HG02884 (cell line): ENCODE results near the gene TNS1.

Experiments used
- ATAC-seq: cut with Tn5 transposase; IDR thresholded peaks from one replicate; pipeline ENCODE4 v1.9.1; 2021; ENCODE audit warnings: mild to moderate bottlenecking, moderate library complexity; ENCODE audit not compliant: unreplicated experiment

Gene TNS1

DNA sequence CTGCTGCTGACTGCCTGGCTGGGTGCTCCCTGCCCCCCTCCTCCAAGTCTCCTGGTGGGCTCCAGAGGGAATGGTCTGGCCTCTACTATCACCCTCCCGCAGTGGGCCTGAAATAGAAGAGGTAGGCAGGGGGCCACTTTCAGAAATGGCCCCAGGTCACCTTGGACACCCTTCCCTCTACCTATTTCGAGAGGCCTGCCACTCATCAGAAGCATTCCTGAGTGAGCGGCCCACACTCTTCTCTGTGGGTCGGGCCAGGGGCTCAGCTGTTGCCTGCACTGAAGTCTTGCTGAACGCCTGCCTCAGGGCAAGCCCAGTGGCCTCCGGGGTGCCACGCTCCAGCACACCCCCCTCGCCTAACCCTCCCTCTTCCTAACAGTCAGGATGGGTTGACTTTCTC lies 124.9 kb downstream of the TNS1 start:
- ATAC-seq: no peak

DNA sequence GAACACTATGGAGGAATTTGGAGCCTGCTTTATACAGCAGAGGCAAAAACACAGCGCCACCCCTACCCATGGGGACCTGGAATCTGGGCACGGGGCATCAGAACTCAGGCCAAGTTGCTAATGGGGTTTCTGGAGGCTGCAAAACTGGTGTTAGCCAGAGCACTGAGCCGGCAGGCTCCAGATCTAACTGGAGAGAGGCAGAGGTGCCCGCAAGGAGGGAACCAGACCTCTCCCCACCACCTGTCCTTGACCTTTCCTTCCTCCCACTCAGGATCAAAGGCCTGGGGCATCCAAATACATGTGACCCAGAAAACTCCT lies 126.6 kb downstream of the TNS1 start:
- ATAC-seq: no peak

DNA sequence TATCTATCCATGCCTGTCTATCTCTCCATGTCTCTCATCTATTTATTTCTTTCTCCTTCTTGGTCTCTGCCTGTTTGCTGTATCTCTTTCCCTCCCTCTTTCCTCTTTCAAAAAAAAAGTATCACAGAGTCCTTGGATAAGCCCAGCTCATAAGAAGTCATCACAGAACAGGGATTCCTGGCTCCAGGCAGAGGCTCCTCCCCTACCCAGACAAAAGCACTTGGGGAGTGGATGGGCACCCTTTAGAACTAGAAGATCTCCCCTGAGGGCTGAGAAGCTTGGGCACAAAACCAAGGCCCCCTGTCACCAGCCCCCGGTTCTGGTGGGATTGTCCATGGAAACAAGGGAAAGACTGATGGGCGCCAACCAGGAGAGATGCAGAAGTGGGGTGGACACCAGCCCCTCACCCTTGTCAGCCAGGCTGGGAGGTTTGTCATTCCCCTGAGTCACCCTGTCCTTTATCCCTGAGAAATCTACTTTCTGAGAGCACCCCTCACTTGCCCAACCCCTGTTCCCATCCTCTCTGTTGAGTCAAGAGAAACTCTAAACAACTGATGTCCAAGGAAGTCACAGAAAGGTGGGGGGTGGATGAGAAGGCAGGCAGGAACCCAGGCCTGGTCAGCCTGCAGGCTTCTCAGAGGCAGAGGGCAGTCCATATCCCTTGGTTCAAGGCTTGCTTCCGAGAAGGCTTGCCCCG lies 127.1 kb downstream of the TNS1 start:
- no peak for ATAC-seq

DNA sequence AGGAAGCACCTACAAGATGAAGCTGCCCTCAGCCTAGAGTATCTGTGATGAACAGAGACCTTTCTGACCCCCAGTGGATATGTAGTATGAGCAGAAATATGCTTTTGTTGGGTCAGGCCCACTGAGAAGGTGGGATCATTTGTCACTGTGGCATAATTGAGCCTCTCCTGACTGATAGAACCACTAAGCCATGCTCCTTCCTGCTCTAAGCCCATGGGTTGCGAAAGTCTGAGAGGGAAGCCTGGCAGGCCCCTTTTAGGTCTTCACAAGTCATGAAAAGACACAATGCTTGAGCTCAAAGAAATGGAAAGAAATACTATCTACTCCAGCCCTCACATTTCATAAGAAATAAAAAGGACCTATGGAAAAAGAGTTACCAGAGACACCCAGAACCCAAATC lies 127.7 kb downstream of the TNS1 start:
- no peak for ATAC-seq

DNA sequence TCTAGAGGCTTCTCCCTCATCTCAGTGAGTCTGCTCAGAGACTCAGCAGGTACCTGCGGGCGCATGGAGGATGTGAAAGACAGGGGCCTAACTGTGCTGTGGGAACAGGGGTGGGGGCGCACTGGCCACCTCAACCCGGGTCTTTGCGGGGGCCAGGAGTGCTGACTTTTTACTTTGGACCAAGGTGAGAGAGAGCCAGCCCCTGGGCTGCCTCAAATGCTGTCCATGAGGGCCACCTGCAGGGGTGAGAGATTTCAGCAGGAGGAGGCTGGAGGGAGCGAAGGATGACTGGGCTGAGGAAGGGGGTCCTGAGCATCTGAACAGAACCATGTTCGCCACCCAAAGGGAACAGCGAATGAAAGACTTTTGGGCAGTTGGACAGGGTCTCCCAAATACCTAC lies 129.4 kb downstream of the TNS1 start:
- ATAC-seq: no peak

DNA sequence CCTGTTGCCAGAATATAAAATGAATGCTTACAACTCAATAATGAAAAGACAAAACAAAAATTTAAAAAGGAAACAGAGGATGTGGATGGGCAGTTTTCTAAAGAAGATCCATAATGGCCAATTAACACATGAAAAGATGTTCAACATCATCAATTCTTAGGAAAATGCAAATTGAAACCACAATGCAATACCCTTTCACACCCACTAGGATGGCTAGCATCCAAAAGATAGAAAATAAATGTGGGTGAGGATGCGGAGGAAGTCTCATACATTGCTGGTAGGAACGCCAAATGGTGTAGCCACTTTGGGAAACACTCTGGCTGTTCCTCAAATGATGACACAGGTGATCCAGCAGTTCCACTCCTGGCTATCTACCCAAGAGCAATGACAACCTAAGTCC lies 130.5 kb downstream of the TNS1 start:
- ATAC-seq: no peak

DNA sequence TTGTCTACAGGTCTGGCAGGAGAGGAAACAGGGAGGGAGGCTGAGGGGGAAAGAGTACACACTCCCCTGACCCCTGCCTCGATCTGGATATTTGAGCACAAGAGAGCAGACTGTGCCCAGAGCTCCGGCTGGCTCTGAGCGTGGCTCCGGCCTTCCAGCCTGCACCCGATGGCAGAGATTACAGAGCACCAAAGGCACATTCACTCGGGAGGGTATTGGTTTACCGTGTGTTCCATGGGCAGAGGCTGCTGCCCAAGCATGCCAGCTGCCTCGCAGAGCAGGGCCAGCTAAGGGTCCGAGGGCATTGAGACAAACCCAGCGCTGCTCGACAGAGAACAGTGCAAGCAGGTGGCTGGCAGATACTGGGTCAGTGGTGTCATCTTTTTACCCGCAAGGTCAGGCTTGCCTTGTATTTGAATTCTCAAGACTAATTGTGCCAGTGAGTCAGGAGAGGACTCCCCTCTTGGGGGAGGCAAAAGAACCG lies 132.2 kb downstream of the TNS1 start:
- ATAC-seq: no peak

DNA sequence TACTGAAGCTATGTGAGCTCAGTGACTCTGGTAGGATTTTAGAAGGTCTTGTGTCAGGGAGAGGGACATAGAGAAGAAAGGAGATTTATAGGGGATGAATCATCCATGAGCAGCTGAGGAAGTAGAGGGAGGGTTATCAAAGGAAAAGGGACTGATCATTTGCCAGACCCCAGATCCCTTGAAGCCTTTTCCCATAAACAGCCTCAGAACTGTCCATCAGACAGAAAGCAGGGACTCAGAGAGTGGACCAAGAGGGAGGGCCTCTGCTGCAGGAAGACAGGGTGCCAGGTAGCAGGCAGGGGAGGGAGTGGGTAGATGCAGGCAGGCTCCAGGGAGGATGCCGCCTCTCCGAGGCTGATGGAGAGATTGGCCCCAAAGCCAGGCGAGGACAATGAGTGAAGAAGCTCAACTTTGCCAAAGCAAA lies 133.9 kb downstream of the TNS1 start:
- ATAC-seq: no peak

DNA sequence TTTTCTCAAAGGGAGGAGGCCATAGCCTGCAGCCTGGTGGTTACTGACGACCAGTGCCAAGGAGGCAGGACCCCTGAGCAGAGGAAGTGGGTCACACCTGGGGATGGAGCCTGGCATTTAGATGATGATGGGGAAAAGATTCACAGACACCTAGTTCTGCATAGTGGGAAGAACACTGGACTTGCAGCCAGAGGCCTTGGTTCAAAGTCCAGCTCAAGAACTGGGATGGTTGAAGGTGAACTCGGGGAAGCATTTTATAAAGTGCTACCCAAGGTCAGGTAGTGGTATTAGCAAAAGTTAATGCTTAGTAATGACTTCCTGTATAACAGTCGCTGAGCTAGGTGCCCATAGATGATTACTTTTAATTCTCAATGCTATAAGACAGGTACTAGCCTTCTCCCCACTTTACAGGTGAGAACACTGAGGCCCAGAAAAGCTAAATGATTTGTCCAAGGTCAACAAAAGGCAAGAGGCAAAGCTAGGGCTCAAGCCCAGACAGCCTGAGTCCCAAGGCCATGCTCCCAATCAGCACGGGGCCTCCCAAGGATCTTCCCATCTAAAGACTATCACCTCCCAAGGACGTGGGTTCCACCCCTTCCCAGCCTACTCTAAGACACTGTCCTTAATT lies 134.4 kb downstream of the TNS1 start:
- ATAC-seq: no peak

DNA sequence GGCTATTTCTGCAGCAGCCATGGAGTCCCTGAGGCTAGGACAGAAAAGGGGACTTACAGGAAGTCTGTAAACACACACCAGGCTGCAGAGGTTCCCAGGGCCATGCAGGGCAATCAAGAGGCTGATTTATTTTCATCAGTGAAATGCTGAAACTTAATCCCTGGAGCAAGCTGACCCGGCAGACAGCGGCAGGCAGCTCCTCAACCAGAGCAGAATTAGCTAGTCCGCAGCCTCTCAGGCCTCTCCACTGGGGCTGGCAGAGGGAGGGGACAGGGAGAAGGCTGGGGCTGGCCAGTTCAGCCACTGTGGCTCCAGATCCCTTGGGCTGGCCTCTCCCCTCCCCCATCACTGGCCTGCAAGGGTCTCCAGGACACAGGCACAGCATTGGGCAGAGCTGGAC lies 136.3 kb downstream of the TNS1 start:
- ATAC-seq: no peak

DNA sequence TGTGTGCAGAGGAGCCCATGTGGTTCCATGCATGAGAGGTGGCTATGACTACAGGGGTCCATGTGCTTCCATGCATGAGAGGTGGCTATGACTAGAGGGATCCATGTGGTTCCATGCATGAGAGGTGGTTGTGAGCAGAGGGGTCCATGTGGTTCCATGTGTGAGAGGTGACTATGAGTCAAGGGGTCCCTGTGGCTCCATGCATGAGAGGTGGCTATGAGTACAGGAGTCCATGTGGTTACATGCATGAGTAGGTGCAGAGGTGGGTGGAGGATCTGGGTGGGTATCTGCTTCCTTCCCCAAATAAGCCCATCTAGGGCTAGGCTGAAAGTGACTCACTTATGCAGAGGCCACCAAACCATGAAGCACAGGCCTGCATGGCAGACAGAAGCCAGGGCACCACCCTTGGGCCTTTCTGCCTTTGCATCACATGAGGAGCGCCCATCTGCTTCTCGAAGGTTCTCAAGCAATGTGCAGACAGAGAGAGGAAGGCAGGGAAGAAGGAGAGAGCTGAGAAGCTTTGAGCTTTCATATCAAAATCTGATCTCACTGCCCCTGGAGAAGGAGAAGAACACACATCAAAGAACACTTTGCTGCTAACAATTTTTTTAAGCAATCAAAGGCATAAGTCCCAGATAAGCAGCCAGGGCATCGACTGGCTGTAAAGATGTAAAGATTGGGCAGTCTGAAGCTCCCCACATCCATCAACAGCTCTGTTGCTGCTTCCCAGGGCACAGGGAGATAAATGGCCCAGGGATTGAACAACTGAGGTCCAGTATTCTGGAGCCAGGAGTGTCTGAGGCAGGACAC lies 137.6 kb downstream of the TNS1 start:
- ATAC-seq: peak; percentile 83

DNA sequence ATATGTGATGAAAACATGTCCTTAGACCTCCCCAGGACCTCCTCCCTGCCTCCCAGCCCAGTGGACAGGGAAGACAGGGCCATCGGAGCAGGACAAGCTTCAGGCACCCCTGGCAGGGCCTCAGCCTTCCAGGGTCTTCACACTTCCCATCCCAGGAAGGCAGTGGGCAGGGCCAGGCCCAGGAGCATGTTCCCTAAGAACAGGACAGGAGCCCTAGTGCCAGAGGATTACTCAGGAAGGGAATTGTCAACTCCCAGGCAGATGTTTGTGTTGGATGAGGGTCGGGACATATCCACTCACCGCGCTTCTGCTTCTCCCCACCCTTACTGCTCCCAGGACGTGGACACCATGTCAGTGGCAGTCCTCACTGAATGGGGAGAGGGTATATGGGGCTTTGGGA lies 138.9 kb downstream of the TNS1 start:
- no peak for ATAC-seq

DNA sequence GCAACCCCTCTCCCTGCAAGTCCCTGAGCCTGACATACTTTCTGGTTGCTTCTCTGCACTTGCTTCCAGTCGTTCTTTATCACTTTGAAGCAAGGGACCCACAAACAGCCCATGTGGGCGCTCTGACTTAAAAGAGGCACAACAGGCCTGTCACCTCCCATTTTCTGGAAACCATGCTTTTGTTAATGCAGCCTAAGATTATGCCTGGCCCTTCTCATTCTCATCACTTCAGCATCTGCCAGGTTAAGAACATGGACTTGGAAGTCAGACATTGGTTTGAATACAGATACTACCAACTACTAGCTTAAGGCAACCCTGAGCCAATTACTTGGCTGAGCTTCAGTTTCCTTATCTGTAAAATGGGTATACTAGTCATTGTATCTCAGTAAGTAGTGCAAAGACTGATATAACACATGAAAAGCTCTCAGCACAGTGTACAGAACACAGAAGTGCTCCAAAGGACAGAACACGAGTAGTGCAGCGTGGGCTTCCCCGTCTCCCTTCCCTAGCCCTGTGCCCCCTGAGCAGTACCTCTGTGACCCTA lies 141.4 kb downstream of the TNS1 start:
- ATAC-seq: no peak

DNA sequence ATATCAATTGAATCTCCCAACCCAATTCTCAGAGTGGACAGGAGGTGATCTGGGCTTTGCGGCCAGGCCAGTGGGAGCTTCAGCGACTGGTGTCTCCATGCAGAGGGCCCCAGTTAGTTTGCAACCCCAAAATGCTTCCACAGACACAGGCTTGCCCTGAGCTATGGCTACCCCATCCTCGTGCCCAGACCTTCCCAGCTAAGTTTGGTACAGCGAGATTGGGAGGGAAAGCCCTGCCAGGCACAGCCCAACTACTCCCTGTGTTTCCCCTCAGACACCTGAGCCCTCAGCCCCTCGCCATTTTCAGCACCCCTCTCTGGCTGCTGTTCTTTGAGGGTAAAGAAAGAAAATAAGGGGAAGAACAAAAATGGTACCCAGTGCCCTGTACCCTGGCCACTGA lies 142.9 kb downstream of the TNS1 start:
- ATAC-seq: no peak

DNA sequence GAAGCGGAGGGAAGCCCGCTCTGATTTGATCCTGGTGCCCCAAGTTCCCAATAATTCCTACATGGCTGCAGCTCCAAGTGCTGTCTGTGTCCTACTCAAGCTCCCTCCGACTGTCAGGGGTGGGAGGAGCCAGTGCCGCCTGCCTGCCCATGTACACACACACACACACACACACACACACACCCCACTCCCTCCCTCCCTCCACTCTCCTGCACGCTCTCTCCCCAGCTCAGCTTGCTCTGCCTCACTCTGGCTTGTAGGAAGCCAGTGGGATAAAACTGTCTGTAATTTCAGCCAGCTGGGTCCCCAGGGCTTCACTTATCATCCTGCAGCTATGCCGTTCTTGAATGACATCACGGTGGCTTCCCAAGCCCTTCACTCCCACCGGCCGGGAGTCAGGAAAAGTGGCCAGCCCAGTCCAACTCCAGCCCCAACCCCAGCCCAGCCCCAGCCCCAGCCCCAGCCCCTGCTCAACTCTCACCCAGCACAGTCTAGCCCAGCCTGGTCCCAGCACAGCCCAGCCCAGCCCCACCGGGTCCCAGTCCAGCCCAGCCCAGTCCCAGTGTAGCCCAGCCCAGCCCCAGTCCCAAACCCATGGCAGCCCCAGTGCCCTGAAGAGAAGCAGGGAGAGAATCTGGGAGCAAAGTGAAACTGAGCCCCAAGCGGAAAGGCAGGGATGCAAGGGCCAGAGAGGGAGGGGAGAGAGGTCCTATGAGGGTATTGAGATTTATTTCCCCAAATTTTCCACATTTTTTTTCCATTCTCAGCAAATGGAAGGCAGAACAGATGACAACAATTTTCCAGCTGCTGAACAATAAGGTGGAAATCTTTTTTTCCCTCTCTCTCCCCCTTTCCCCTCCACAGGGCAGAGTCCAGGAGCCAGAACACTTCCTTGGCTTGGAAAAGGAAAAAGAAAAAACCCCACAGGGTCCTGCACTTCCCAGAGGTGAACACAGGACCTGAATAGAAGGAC lies 144.0 kb downstream of the TNS1 start:
- no peak for ATAC-seq

DNA sequence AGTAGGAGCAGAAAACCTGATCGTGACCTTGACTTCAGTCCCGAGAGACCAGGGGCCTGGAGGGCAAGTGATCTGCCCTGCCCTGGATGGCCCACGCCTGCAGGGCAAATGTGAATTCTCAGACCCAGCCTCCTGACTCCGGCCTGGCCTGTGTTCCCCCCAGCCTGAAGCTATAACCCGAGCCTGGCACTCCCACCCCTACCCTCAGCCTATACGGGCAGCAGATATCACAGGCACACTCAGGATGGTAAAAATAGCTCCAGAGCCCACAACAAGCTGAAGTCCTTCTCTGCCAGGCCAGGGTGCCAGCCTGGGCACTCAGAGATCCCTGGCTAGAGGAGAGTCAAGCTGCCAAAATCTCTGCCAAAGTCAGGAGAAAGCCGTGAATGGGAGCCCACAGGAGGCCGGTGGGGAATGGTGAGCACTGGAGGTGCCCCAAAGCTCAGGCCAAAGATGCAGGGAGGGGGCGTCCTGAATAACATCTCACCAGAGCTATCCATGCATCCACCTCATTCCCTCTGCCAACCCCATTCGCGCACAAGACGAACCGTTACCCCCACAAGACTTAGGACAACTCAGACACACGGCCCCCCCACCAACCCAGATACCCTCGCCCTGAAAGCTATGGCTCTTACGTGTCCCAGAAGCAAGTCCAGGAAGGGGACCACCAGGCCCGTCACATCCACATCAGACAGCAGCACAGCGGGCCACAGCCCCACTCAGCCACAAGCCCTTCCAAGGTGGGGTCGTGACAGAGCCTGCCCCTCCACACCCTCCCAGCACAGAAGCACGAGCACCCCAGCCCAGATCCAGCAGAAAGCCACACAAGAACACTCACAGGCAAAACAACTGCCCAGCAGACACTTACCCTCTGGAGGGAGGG lies 144.9 kb downstream of the TNS1 start:
- no peak for ATAC-seq

DNA sequence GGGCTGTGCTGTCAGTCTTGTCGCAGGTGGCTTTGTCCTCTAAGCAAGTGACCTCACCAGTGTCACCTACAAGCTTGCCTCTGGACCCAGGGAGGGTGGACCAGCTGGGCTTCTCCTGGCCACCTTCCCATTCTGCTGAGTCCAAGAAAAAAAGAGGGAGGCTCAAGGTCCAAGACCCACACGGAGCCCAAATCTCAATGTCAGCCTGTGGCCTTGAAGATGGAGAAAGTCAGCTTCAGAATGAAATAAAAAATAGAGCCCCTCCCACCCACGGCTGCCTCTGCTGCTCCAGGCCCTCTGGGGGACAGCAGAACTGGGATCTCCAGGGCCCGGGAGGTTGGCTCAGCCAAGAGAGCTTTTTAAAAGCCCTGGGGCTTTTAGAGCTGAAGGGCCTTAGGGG lies 145.9 kb downstream of the TNS1 start:
- no peak for ATAC-seq

DNA sequence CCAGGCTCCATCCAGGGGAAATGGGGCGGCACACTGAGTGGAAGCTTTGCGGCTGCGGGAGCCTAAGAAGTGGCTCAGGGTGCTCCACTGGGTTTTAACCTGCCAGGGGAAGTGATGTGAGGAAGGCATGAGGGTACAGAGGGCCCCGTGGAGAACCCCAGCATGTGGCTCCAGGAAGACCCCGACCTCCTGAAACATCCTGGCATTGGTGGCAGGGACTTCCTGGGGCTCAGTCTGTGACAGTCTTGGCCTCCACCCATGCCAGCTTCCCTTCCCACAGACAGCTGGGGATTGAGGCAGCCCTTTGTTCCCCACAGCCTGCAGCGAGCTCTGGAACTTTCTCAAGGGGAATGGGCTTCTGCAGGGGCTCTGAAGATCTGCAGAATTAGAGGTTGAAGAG lies 146.6 kb downstream of the TNS1 start:
- ATAC-seq: no peak

DNA sequence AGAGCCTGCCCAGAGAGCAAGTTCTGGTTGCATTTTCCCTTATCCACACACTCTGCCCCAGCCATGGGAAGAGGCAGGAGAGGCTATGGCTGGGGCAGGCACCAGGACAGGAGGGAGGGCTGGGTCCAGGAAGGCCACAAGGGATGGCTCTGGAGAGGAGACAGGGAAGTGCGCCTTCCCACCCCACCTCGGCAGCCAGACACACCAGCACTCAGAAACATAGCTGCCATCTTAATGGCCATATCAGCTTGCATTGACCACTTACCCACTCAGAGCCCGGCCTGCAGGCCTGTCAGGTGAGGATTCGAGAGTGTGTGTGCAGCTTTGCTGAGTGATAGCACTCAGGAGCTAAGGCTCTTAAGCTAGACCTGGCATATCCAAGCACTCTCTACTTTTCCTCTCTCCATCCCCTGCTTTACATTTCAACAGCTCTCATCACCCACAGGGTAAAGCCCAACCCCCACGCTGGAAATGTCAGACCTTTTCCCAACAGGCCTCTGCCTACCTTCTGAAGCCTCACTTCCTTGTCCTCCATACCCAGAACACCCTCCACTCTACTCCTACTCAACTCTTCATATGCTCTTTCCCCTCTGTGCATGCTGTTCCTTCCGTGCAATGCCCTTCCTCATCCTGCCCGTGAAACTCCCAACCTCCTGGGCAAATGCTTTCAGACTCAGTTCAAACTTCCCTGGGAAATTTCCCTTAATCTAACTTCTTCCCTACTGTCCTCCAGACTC lies 147.9 kb downstream of the TNS1 start:
- no peak for ATAC-seq
